OCI-M2 (cell line): ENCODE data around the gene PRICKLE2.

Experiments
- DNase-seq: peaks from one replicate; lab custom pipeline; 2025; ENCODE audit not compliant: unreplicated experiment; lab: John Stamatoyannopoulos, UW

The PRICKLE2 gene

GRCh38 chr3:64078966-64079365 lies 146.3 kb downstream of the PRICKLE2 start:
- DNase-seq, result no peak

- DNase-seq, result no peak
Measured at GRCh38 chr3:64074895-64075679, 150.2 kb downstream of the PRICKLE2 start.

GRCh38 chr3:64074060-64074459 lies 151.2 kb downstream of the PRICKLE2 start:
- DNase-seq, result no peak

GRCh38 chr3:64073158-64073761 lies 152.0 kb downstream of the PRICKLE2 start:
- DNase-seq, result no peak

- DNase-seq, result no peak
Measured at GRCh38 chr3:64072126-64072525, 153.1 kb downstream of the PRICKLE2 start.

GRCh38 chr3:64070704-64071103 lies 154.6 kb downstream of the PRICKLE2 start:
- DNase-seq, result no peak

GRCh38 chr3:64067506-64068346 lies 157.5 kb downstream of the PRICKLE2 start:
- no peak for DNase-seq

GRCh38 chr3:64064804-64065203 lies 160.5 kb downstream of the PRICKLE2 start:
- no peak for DNase-seq

- no peak for DNase-seq
Measured at GRCh38 chr3:64063983-64064438, 161.3 kb downstream of the PRICKLE2 start.

GRCh38 chr3:64063207-64063982 lies 161.9 kb downstream of the PRICKLE2 start:
- DNase-seq, result no peak

- DNase-seq, result no peak
Measured at GRCh38 chr3:64061628-64062027, 163.6 kb downstream of the PRICKLE2 start.

GRCh38 chr3:64059484-64060175 lies 165.6 kb downstream of the PRICKLE2 start:
- DNase-seq, result no peak

GRCh38 chr3:64058566-64058965 lies 166.7 kb downstream of the PRICKLE2 start:
- no peak for DNase-seq

GRCh38 chr3:64057231-64057630 lies 168.0 kb downstream of the PRICKLE2 start:
- DNase-seq, result no peak

GRCh38 chr3:64056606-64057180 lies 168.6 kb downstream of the PRICKLE2 start:
- no peak for DNase-seq

- no peak for DNase-seq
Measured at GRCh38 chr3:64055076-64055475, 170.2 kb downstream of the PRICKLE2 start.

GRCh38 chr3:64054488-64054887 lies 170.8 kb downstream of the PRICKLE2 start:
- DNase-seq, result no peak

- DNase-seq, result no peak
Measured at GRCh38 chr3:64053581-64053980, 171.7 kb downstream of the PRICKLE2 start.

GRCh38 chr3:64053117-64053516 lies 172.1 kb downstream of the PRICKLE2 start:
- DNase-seq, result no peak

GRCh38 chr3:64049832-64050231 lies 175.4 kb downstream of the PRICKLE2 start:
- no peak for DNase-seq
